ENCODE results near the gene SLC35B4. TPM values are rescaled to one million over a fixed set of nuclear protein-coding genes. Genes with fewer than 3 reads are reported as not detected.

Gene SLC35B4
- total RNA-seq, 1 experiment from 2014 or later: 17.9 TPM

DNA sequence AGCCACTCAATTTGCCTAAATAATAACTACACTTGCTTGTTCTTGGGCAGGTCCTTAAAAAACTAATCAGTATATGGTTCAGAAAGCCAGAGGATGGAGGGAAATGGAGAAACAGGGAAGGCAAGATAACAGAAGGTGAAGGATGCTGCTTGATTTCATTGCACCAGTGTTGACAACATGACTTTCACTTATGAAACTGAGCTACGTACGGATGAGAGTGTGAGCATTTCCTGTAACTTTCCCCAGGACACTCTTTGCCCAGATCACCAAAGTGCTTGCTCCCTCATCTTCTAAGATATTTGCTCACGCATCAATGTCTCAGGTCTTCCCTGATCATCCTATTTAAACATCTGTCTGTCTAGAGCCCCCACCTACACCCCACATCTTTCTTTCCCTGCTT is 37.4 kb downstream of the SLC35B4 start:
- Histone ChIP-seq H4K20me1 (ENCODE audit: insufficient read depth) (no peaks in the 10 kb centered on the region), H3K27me3 (ENCODE audit: insufficient read depth, low read depth) (0 out of 2 replicates have a peak, but pooled peaks cover 5% of the 10 kb centered on the region), H3K9me2 (ENCODE audit: insufficient read depth) (no peaks in the 10 kb centered on the region), H3K9me3 (ENCODE audit: insufficient read depth, low read depth) (no peaks in the 10 kb centered on the region), H3K79me2 (ENCODE audit: low read depth) (no peaks in the 10 kb centered on the region), H3K4me1 (replicated peaks; ENCODE audit: insufficient read depth) (no peaks in the 10 kb centered on the region), H3K36me3 (ENCODE audit: low read depth) (no peaks in the 10 kb centered on the region), H3K27ac (no peak overlapping the region), H3F3A (ENCODE audit: insufficient read depth, low read depth) (no peaks in the 10 kb centered on the region), H3K4me2 (no peak overlapping the region), H3K4me3 (no peak overlapping the region), H2AFZ (no peak overlapping the region)
- POLR2A ChIA-PET (ENCODE audit: unreplicated experiment): no interaction called here
- no TSS peak for BruUV-seq (replicated peaks)
- DNase-seq: no peak
- CTCF ChIA-PET: no interaction called here
- intact Hi-C loops (cut with micrococcal nuclease; ENCODE audit: unreplicated experiment): no loop called here
- TF ChIP-seq, protein P1, sequence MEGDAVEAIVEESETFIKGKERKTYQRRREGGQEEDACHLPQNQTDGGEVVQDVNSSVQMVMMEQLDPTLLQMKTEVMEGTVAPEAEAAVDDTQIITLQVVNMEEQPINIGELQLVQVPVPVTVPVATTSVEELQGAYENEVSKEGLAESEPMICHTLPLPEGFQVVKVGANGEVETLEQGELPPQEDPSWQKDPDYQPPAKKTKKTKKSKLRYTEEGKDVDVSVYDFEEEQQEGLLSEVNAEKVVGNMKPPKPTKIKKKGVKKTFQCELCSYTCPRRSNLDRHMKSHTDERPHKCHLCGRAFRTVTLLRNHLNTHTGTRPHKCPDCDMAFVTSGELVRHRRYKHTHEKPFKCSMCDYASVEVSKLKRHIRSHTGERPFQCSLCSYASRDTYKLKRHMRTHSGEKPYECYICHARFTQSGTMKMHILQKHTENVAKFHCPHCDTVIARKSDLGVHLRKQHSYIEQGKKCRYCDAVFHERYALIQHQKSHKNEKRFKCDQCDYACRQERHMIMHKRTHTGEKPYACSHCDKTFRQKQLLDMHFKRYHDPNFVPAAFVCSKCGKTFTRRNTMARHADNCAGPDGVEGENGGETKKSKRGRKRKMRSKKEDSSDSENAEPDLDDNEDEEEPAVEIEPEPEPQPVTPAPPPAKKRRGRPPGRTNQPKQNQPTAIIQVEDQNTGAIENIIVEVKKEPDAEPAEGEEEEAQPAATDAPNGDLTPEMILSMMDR (conservative IDR thresholded peaks at IDR 0.05): no peak
- no peak for TF ChIP-seq EZH2 (IDR thresholded peaks at IDR 0.05; ENCODE audit: low read depth)

DNA sequence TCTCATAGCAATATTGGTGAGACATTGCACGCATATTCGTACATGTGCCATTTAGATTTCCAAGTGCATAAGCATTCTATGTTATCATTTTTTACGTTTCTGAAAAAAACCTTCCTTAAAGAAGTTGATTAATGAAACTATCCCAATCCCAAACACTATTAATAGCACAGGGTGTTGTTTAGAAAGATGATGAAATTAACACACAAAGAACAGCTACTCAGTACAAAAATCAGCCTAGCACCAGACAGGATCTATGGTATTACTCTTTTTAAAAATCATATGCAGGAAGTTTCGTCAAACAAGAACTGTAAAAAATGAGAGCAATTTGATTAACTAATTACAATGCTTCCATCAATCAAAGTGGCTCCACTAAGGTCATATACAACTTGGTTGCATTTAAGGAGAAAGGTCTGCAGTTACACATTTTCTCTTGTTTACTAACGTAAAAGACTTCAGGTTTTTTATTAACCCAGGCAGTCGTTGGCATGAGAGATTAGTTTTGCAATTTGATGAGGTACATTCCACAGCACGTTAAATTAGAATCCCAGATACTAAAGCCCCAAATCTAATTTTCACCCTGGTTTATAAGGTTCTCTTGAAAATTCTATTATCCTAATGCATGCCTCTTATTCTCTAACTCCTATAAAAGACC is 38.1 kb downstream of the SLC35B4 start:
- POLR2A ChIA-PET (ENCODE audit: unreplicated experiment): no interaction called here
- Histone ChIP-seq H3K36me3 (ENCODE audit: low read depth) (no peaks in the 10 kb centered on the region), H3K4me2 (no peak overlapping the region), H3K9me3 (ENCODE audit: insufficient read depth, low read depth) (no peaks in the 10 kb centered on the region), H3K27ac (no peak overlapping the region), H3F3A (ENCODE audit: insufficient read depth, low read depth) (no peaks in the 10 kb centered on the region), H3K4me3 (no peak overlapping the region), H3K27me3 (ENCODE audit: insufficient read depth, low read depth) (no peaks in the 10 kb centered on the region), H3K9me2 (ENCODE audit: insufficient read depth) (no peaks in the 10 kb centered on the region), H4K20me1 (ENCODE audit: insufficient read depth) (no peaks in the 10 kb centered on the region), H3K4me1 (replicated peaks; ENCODE audit: insufficient read depth) (no peaks in the 10 kb centered on the region), H3K79me2 (ENCODE audit: low read depth) (no peaks in the 10 kb centered on the region), H2AFZ (no peak overlapping the region)
- intact Hi-C loops (cut with micrococcal nuclease; ENCODE audit: unreplicated experiment): no loop called here
- BruUV-seq (replicated peaks): no TSS peak
- CTCF ChIA-PET: no interaction called here
- TF ChIP-seq, protein P1 (conservative IDR thresholded peaks at IDR 0.05): no peak
- DNase-seq: no peak

DNA sequence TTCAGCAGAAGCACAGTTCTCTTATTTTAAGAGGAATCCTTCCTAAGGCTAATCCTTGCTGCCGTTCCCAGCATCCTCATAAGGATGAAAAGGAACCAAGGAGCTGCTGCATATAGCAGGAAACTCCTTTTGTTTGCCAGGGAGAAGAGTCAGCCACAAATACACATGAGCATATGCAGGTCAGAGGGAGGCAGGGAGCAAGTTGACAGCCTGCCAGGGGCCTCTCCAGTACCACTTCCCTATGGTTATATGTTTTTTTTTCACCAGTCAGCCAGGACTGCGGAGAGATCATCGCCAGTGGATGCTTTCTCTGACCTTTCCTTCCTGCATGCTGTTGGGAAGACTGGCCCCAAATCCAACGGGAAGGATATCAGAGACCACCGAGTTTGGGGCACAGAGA is 39.8 kb downstream of the SLC35B4 start:
- H3K27ac ChIP-seq: no peak overlapping the region
- no peaks in the 10 kb centered on the region for H3K9me3 ChIP-seq (ENCODE audit: insufficient read depth, low read depth)
- no peak overlapping the region for H2AFZ ChIP-seq
- ChIA-PET CTCF (interaction anchor here (0.6 kb wide), 1 partner anchor 474 kb away, joined by 8 read pairs; no protein-coding TSS in a partner anchor), POLR2A (ENCODE audit: unreplicated experiment) (no interaction called here)
- intact Hi-C loops (cut with micrococcal nuclease; ENCODE audit: unreplicated experiment): no loop called here
- no peaks in the 10 kb centered on the region for H3K4me1 ChIP-seq (replicated peaks; ENCODE audit: insufficient read depth)
- H3F3A ChIP-seq (ENCODE audit: insufficient read depth, low read depth): no peaks in the 10 kb centered on the region
- no peaks in the 10 kb centered on the region for H3K36me3 ChIP-seq (ENCODE audit: low read depth)
- H3K27me3 ChIP-seq (ENCODE audit: insufficient read depth, low read depth): no peaks in the 10 kb centered on the region
- TF ChIP-seq, protein P1 (conservative IDR thresholded peaks at IDR 0.05): no peak
- TF ChIP-seq EZH2 (IDR thresholded peaks at IDR 0.05; ENCODE audit: low read depth): no peak
- no peaks in the 10 kb centered on the region for H3K9me2 ChIP-seq (ENCODE audit: insufficient read depth)
- no peaks in the 10 kb centered on the region for H4K20me1 ChIP-seq (ENCODE audit: insufficient read depth)
- no peak overlapping the region for H3K4me2 ChIP-seq
- no peak overlapping the region for H3K4me3 ChIP-seq
- DNase-seq: no peak
- BruUV-seq (replicated peaks): no TSS peak
- no peaks in the 10 kb centered on the region for H3K79me2 ChIP-seq (ENCODE audit: low read depth)
